Measurements from ENCODE around the gene NKG7. TPM values are rescaled to one million over a fixed set of nuclear protein-coding genes. Genes with fewer than 3 reads are reported as not detected.
A peak's percentile ranks its signal among the peaks of the same experiment; 100 is the strongest.

The NKG7 gene
- total and polyA plus RNA-seq, 2 of the 13 experiments (the other 11 are each of a cell fraction or from before 2014, with no cell fraction given) = 0.40 TPM; not detected in 1

DNA sequence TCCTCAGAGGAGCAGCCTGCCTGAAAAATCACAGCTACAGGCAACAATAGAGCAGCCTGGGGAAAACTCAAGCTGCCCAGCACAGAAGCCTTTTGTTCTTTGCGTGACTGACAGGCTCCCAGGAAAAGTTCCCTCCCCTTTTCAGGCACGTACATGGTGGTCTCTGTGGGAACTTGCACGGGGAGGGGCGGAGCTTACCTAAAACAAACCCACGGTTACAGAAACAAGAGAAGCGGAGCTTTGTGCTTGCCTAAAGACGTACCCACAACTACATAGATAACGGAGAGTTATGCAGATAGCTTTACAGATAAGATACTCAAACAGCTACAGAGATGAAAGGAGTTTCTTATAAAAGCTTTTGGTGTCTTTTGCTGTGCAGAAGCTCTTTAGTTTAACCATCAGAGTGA, 17.7 kb downstream of the NKG7 start (continued):
- TF ChIP-seq ZNF142 (CRISPR knock-in tag; IDR thresholded peaks at IDR 0.05) = no peak
- no peak for TF ChIP-seq ZNF496 (CRISPR knock-in tag; IDR thresholded peaks at IDR 0.05; ENCODE audit: insufficient replicate concordance)
- TF ChIP-seq, protein P1, sequence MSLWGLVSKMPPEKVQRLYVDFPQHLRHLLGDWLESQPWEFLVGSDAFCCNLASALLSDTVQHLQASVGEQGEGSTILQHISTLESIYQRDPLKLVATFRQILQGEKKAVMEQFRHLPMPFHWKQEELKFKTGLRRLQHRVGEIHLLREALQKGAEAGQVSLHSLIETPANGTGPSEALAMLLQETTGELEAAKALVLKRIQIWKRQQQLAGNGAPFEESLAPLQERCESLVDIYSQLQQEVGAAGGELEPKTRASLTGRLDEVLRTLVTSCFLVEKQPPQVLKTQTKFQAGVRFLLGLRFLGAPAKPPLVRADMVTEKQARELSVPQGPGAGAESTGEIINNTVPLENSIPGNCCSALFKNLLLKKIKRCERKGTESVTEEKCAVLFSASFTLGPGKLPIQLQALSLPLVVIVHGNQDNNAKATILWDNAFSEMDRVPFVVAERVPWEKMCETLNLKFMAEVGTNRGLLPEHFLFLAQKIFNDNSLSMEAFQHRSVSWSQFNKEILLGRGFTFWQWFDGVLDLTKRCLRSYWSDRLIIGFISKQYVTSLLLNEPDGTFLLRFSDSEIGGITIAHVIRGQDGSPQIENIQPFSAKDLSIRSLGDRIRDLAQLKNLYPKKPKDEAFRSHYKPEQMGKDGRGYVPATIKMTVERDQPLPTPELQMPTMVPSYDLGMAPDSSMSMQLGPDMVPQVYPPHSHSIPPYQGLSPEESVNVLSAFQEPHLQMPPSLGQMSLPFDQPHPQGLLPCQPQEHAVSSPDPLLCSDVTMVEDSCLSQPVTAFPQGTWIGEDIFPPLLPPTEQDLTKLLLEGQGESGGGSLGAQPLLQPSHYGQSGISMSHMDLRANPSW (CRISPR knock-in tag; IDR thresholded peaks at IDR 0.05; ENCODE audit: borderline replicate concordance) = no peak
- TF ChIP-seq NAIF1 (CRISPR knock-in tag; IDR thresholded peaks at IDR 0.05; ENCODE audit: borderline replicate concordance) = peak; percentile 49; the same call in 1 of the 2 replicates
- no peak for TF ChIP-seq ZNF20 (CRISPR knock-in tag; IDR thresholded peaks at IDR 0.05)
- no peak for TF ChIP-seq BATF2 (CRISPR knock-in tag; IDR thresholded peaks at IDR 0.05)
- TF ChIP-seq ZNF281 (CRISPR knock-in tag; IDR thresholded peaks at IDR 0.05; ENCODE audit: borderline replicate concordance) = no peak; the same call in 1 of the 2 replicates
- no peak; the same call in 1 of the 2 replicates for TF ChIP-seq ZNF335 (CRISPR knock-in tag; IDR thresholded peaks at IDR 0.05)
- TF ChIP-seq, protein P2, sequence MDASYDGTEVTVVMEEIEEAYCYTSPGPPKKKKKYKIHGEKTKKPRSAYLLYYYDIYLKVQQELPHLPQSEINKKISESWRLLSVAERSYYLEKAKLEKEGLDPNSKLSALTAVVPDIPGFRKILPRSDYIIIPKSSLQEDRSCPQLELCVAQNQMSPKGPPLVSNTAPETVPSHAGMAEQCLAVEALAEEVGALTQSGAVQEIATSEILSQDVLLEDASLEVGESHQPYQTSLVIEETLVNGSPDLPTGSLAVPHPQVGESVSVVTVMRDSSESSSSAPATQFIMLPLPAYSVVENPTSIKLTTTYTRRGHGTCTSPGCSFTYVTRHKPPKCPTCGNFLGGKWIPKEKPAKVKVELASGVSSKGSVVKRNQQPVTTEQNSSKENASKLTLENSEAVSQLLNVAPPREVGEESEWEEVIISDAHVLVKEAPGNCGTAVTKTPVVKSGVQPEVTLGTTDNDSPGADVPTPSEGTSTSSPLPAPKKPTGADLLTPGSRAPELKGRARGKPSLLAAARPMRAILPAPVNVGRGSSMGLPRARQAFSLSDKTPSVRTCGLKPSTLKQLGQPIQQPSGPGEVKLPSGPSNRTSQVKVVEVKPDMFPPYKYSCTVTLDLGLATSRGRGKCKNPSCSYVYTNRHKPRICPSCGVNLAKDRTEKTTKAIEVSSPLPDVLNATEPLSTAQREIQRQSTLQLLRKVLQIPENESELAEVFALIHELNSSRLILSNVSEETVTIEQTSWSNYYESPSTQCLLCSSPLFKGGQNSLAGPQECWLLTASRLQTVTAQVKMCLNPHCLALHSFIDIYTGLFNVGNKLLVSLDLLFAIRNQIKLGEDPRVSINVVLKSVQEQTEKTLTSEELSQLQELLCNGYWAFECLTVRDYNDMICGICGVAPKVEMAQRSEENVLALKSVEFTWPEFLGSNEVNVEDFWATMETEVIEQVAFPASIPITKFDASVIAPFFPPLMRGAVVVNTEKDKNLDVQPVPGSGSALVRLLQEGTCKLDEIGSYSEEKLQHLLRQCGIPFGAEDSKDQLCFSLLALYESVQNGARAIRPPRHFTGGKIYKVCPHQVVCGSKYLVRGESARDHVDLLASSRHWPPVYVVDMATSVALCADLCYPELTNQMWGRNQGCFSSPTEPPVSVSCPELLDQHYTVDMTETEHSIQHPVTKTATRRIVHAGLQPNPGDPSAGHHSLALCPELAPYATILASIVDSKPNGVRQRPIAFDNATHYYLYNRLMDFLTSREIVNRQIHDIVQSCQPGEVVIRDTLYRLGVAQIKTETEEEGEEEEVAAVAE (CRISPR knock-in tag; IDR thresholded peaks at IDR 0.05; ENCODE audit: borderline replicate concordance) = no peak
- TF ChIP-seq FOXA3 (CRISPR knock-in tag; IDR thresholded peaks at IDR 0.05) = peak; percentile 71
- TF ChIP-seq, protein P3, sequence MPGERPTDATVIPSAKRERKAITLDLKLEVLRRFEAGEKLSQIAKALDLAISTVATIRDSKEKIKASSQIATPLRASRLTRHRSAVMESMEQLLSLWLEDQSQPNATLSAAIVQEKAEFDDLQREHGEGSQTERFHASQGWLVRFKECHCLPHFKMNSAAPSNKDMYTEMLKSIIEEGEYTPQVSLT (CRISPR knock-in tag; IDR thresholded peaks at IDR 0.05; ENCODE audit: borderline replicate concordance, low read depth) = no peak

Data from HepG2 (cell line).